AG09309 (cell line): ENCODE measurements around the gene EVC2.
"Not testable (repeated sequence)": the region's sequence is repeated elsewhere in the genome, so short reads cannot be mapped to it uniquely, and the experiment has no call there.

ENCODE experiments used
- DNase-seq: peaks from one replicate; pipeline ENCODE4 v3.0.0-alpha.2; 2010; ENCODE audit warnings: low read depth
- H3K4me3 ChIP-seq: 2 replicates; pipeline ENCODE4 v1.5.1; 2011; ENCODE audit warnings: mild to moderate bottlenecking, low read depth, low read length, moderate library complexity; ENCODE audit not compliant: control insufficient read depth
- CTCF ChIP-seq: IDR thresholded peaks from 2 replicates; pipeline ENCODE4 v1.5.1; 2011; ENCODE audit warnings: mild to moderate bottlenecking, low read depth, low read length, inconsistent platforms; ENCODE audit not compliant: insufficient read depth, control insufficient read depth; ENCODE audit errors: missing control alignments

The EVC2 gene

GRCh38 chr4:5609306-5610007 lies 98.9 kb downstream of the EVC2 start:
- no peak for DNase-seq
- no peak for TF ChIP-seq CTCF
- H3K4me3 ChIP-seq = no peak overlapping the region

GRCh38 chr4:5593828-5594227 lies 114.5 kb downstream of the EVC2 start:
- DNase-seq, H3K4me3 ChIP-seq: not testable (repeated sequence)

- TF ChIP-seq CTCF = no peak
- DNase-seq = no peak
- H3K4me3 ChIP-seq = no peak overlapping the region
These were observed 116.1 kb downstream of the EVC2 start for GRCh38 chr4:5592272-5592671.

GRCh38 chr4:5589495-5589894 lies 118.9 kb downstream of the EVC2 start:
- no peak for TF ChIP-seq CTCF
- no peak overlapping the region for H3K4me3 ChIP-seq
- DNase-seq = no peak

- H3K4me3 ChIP-seq = no peak overlapping the region
- no peak for DNase-seq
- TF ChIP-seq CTCF = no peak
These were observed 120.3 kb downstream of the EVC2 start for GRCh38 chr4:5588046-5588445.

- no peak for DNase-seq
- no peak overlapping the region for H3K4me3 ChIP-seq
- TF ChIP-seq CTCF = no peak
These were observed 132.4 kb downstream of the EVC2 start for GRCh38 chr4:5575941-5576340.

- TF ChIP-seq CTCF = no peak
- DNase-seq = no peak
- H3K4me3 ChIP-seq = no peak overlapping the region
These were observed 134.0 kb downstream of the EVC2 start for GRCh38 chr4:5574386-5574785.
